Lung (tissue), 12 donors: ENCODE results near the gene GNPTG. TPM values are rescaled to one million over a fixed set of nuclear protein-coding genes. Genes with fewer than 3 reads are reported as not detected.

ENCODE experiments used
- ATAC-seq: fragments of 200-7000 bp; cut with Tn5 transposase; one replicate; pipeline ENCODE4 v1.9.1; 2020; ENCODE audit warnings: moderate number of reproducible peaks; ENCODE audit not compliant: insufficient read depth, low FRiP score
- DNase-seq, 3 donors: peaks; one replicate each; pipeline ENCODE4 v3.0.0-alpha.2; 2013 to 2017
- H3K27ac ChIP-seq, 2 donors: one replicate each; pipeline ENCODE4 v1.5.1; 2013; ENCODE audit warnings: mild to moderate bottlenecking in 2 of 2, moderate library complexity in 2 of 2, control low read depth in 1 of 2, inconsistent platforms in 1 of 2, low read depth in 1 of 2, low read length in 1 of 2
- H3K27me3 ChIP-seq, 3 donors: one replicate each; pipeline ENCODE4 v1.5.1; 2013; ENCODE audit warnings: low read length in 2 of 3; ENCODE audit not compliant: control insufficient read depth in 3 of 3, insufficient read depth in 3 of 3
- H3K36me3 ChIP-seq, 4 donors: one replicate each; pipeline ENCODE4 v1.5.1; 2013; ENCODE audit warnings: low read length in 4 of 4, mild to moderate bottlenecking in 1 of 4, moderate library complexity in 1 of 4; ENCODE audit not compliant: control insufficient read depth in 4 of 4, insufficient read depth in 4 of 4
- H3K4me1 ChIP-seq, 5 donors: one replicate each; pipeline ENCODE4 v1.5.1; 2013; ENCODE audit warnings: low read length in 5 of 5, mild to moderate bottlenecking in 2 of 5, moderate library complexity in 1 of 5; ENCODE audit not compliant: control insufficient read depth in 5 of 5, insufficient read depth in 5 of 5
- H3K4me3 ChIP-seq: one replicate; pipeline ENCODE4 v1.5.1; 2013; ENCODE audit warnings: mild to moderate bottlenecking, control low read depth, moderate library complexity
- H3K9ac ChIP-seq, 2 donors: one replicate each; pipeline ENCODE4 v1.5.1; 2013; ENCODE audit warnings: low read length in 2 of 2, control low read depth in 1 of 2; ENCODE audit not compliant: insufficient read depth in 1 of 2
- H3K9me3 ChIP-seq, 4 donors: one replicate each; pipeline ENCODE4 v1.5.1; 2013; ENCODE audit warnings: low read length in 3 of 4, mild to moderate bottlenecking in 1 of 4, moderate library complexity in 1 of 4; ENCODE audit not compliant: control insufficient read depth in 4 of 4, insufficient read depth in 3 of 4
- CTCF ChIP-seq: IDR thresholded peaks from 2 replicates; pipeline ENCODE4 v1.5.1; 2012; ENCODE audit warnings: mild to moderate bottlenecking; ENCODE audit errors: control extremely low read depth, extremely low read depth
- WGBS, 2 donors: extraction: QIAGEN DNeasy Blood & Tissue Kit; methylation state at CpG; one replicate each; pipeline ENCODE4 v1.1.7; 2013; 5-methylcytosine and 5-hydroxymethylcytosine counted together
- polyA plus RNA-seq, 2 donors: library from polyadenylated mRNA; stranded (reverse); fragments of 200-250 nt; gene quantifications; one replicate each; pipeline ENCODE4 v1.2.1, GENCODE V29; 2013
- total RNA-seq, 2 donors: library from RNA; depleted of rRNA in 1 of 2; stranded (reverse); fragments of >200 nt in 1 of 2; gene quantifications; one replicate each; pipeline ENCODE4 v1.2.1, GENCODE V29; 2014 to 2021
- donor health status: control.
- donor health status: control.
- donor health status: Bipolar disorder and iron deficiency.
- donor health status: healthy.
- donor health status: DM: yes; HTN: yes; CAD: no.

GNPTG gene
- total and polyA plus RNA-seq, 4 donors = 34.8 to 92.7 (median 77.8) TPM

GRCh38 chr16:1401061-1401757 lies 49.5 kb downstream of the GNPTG start:
- H3K4me3 ChIP-seq = no peak overlapping the region
- no peaks in the 10 kb centered on the region for H3K4me1 ChIP-seq
- no peaks in the 10 kb centered on the region for H3K27me3 ChIP-seq
- ATAC-seq (no peak), DNase-seq (no peak)
- H3K36me3 ChIP-seq = peaks cover 0 to 51% (median 26%) of the 10 kb centered on the region in 4 donors
- no peaks in the 10 kb centered on the region for H3K9me3 ChIP-seq
- 94% methylated on average over 29 of the region's 29 CpGs for WGBS, 2 donors
- no peak overlapping the region for H3K9ac ChIP-seq
- H3K27ac ChIP-seq = no peak overlapping the region
- no peak for TF ChIP-seq CTCF

GRCh38 chr16:1401758-1402154 lies 50.0 kb downstream of the GNPTG start:
- TF ChIP-seq CTCF = no peak
- Histone ChIP-seq H3K9ac (no peak overlapping the region), H3K36me3 (peaks cover 0 to 51% (median 26%) of the 10 kb centered on the region in 4 donors), H3K9me3 (no peaks in the 10 kb centered on the region), H3K4me3 (no peak overlapping the region), H3K27ac (no peak overlapping the region), H3K4me1 (no peaks in the 10 kb centered on the region), H3K27me3 (no peaks in the 10 kb centered on the region)
- 90 to 93% methylated on average over 13 of the region's 13 CpGs for WGBS, 2 donors
- DNase-seq (no peak), ATAC-seq (no peak)

- Histone ChIP-seq H3K27ac (no peak overlapping the region), H3K4me3 (no peak overlapping the region), H3K4me1 (peaks cover 0 to 4% (median 0%) of the 10 kb centered on the region in 5 donors), H3K36me3 (peaks cover 0 to 47% (median 23%) of the 10 kb centered on the region in 4 donors), H3K27me3 (no peaks in the 10 kb centered on the region), H3K9ac (no peak overlapping the region), H3K9me3 (no peaks in the 10 kb centered on the region)
- no peak for ATAC-seq
- 94 to 96% methylated on average over 22 of the region's 22 CpGs for WGBS, 2 donors
- TF ChIP-seq CTCF = no peak
- DNase-seq = no peak
Observed at GRCh38 chr16:1403036-1403435, 51.3 kb downstream of the GNPTG start.
